Fibroblast of villous mesenchyme (primary cell): ENCODE measurements around the gene KLLN. TPM values are rescaled to one million over a fixed set of nuclear protein-coding genes. Genes with fewer than 3 reads are reported as not detected.
"Not testable (repeated sequence)": the region's sequence is repeated elsewhere in the genome, so short reads cannot be mapped to it uniquely, and the experiment has no call there.

Experiments
- DNase-seq: peaks from one replicate; pipeline ENCODE4 v3.0.0-alpha.2; 2010; ENCODE audit warnings: low read depth
- H3K4me3 ChIP-seq: 2 replicates; pipeline ENCODE4 v1.5.1; 2011; ENCODE audit warnings: low read depth, mild to moderate bottlenecking, low read length
- CTCF ChIP-seq: IDR thresholded peaks from 2 replicates; pipeline ENCODE4 v1.5.1; 2012; ENCODE audit warnings: low read depth, mild to moderate bottlenecking, low read length; ENCODE audit not compliant: insufficient read depth
- total RNA-seq: library from RNA; depleted of rRNA; stranded (reverse); fragments of >200 nt; gene quantifications from 2 replicates; pipeline ENCODE4 v1.2.3, GENCODE V29; 2012

KLLN gene
- total RNA-seq, 1 donor: 0.86 TPM

GRCh38 chr10:87886635-87887034 is 23.3 kb upstream of the KLLN start:
- DNase-seq: no peak
- TF ChIP-seq CTCF: no peak
- H3K4me3 ChIP-seq: no peak overlapping the region

- no peak overlapping the region for H3K4me3 ChIP-seq
- DNase-seq: no peak
- no peak for TF ChIP-seq CTCF
Measured at GRCh38 chr10:87882555-87883294, 19.4 kb upstream of the KLLN start.

GRCh38 chr10:87881373-87882059 is 18.2 kb upstream of the KLLN start:
- H3K4me3 ChIP-seq, DNase-seq: not testable (repeated sequence)

GRCh38 chr10:87880336-87880735 is 17.0 kb upstream of the KLLN start:
- no peak for TF ChIP-seq CTCF
- DNase-seq: no peak
- H3K4me3 ChIP-seq: no peak overlapping the region

- H3K4me3 ChIP-seq: no peak overlapping the region
- no peak for TF ChIP-seq CTCF
- no peak for DNase-seq
Measured at GRCh38 chr10:87878664-87879459, 15.5 kb upstream of the KLLN start.

GRCh38 chr10:87875929-87876571 is 12.7 kb upstream of the KLLN start:
- H3K4me3 ChIP-seq: no peak overlapping the region
- TF ChIP-seq CTCF: no peak
- no peak for DNase-seq
